Central memory CD4-positive, alpha-beta T cell (primary cell): ENCODE measurements around the gene ARMC2.

Experiments
- DNase-seq: peaks from one replicate; pipeline ENCODE4 v3.0.0; 2022

The ARMC2 gene

GRCh38 chr6:108996208-108996607 lies 148.0 kb downstream of the ARMC2 start:
- no peak for DNase-seq

- no peak for DNase-seq
Observed at GRCh38 chr6:108998485-108998884, 150.3 kb downstream of the ARMC2 start.

GRCh38 chr6:108999428-108999827 lies 151.2 kb downstream of the ARMC2 start:
- no peak for DNase-seq

- DNase-seq, result no peak
Observed at GRCh38 chr6:109000289-109000688, 152.1 kb downstream of the ARMC2 start.

- no peak for DNase-seq
Observed at GRCh38 chr6:109001291-109001894, 153.2 kb downstream of the ARMC2 start.

GRCh38 chr6:109002051-109002697 lies 154.0 kb downstream of the ARMC2 start:
- DNase-seq, result no peak

GRCh38 chr6:109002882-109003281 lies 154.7 kb downstream of the ARMC2 start:
- DNase-seq, result no peak

GRCh38 chr6:109006818-109007217 lies 158.6 kb downstream of the ARMC2 start:
- no peak for DNase-seq

- DNase-seq, result no peak
Observed at GRCh38 chr6:109007521-109007920, 159.3 kb downstream of the ARMC2 start.

DNA sequence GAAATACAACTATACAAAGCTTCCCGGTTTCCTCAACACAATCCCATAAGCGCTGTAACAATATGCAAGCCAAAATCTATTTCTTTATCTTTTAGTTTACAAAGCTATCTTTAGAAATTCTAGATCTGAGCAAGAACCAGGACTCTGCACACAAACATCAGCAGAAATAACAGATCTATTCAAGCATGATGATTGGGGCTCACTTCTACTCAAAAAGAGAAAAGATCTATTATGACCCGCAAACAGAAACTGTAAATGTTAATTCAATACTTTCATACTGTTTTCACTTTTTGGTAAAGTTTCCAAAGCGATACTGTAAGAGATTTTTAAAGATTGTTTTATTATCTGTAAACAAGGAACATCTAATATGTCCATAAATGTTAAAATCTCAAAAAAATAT lies 159.8 kb downstream of the ARMC2 start:
- no peak for DNase-seq

- peak; percentile 29 for DNase-seq
Observed at GRCh38 chr6:109008537-109009235, 160.5 kb downstream of the ARMC2 start.

DNA sequence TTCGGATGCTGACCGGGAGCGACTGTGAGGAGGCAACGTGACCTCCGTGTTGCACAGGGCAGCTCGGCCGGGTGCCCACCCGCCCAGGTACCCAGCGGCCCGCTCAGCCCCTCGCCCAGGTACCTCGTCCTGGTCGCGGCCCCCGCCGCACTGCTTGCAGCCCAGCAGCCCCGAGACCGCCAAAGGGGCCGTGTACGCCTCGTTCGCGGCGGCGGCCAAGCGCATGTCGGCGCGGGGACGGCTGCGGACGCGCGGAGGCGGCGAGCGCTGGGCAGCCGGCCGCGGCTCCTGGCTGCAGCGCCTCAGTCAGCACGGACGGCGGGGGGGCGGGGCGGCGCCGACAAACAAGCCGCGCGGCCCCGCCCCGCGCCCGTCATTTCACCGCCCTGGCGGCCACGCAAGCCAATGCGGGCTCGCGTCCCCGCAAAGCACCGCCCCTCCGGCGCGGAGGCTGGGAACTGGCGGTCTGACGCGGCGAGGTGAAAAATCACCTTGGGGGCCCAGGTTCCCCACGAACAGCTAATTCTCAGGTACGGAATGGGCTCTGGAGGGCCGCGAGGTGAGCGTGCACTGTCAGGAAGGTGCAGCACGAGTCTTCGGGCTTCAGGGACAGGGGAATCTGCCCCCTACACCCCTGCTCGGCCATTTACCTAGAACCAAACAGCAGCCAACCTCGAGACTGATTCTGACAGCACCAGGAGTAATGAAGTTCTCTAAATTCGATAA lies 161.2 kb downstream of the ARMC2 start:
- peak; percentile 90 for DNase-seq

DNA sequence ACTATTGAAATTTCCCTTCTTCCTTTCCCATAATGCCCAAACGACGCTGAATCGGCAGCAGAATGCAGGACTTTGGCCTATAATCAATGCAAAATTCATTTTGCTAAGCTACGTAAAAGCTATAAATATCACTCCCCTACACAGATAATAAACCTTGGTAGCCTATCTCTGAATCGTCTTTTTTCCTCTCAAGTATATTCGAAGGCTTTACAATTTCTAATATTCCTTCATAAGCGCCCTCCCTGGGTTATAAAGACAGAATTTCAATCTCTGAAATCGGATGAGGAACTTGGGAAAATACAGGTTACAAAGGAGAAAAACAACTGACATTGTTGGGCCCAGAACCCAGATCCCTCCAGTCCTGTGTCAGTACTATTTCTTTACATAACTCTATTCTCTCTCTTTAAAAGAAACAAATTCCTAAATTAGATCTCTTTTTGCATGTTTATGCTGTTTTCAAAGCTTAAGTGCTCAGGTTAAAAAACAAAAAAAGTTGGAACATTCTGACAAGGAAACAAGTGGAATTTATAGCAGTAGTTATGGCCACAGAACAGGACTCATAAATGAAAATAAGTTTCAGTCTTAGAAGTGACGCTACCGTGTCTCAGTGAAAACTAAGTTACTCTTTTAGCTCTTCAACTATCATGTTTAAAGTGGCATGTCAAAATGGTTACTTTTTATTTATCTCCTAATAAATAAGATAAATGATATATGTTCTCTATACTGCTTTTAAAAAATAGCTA lies 161.9 kb downstream of the ARMC2 start:
- no peak for DNase-seq

DNA sequence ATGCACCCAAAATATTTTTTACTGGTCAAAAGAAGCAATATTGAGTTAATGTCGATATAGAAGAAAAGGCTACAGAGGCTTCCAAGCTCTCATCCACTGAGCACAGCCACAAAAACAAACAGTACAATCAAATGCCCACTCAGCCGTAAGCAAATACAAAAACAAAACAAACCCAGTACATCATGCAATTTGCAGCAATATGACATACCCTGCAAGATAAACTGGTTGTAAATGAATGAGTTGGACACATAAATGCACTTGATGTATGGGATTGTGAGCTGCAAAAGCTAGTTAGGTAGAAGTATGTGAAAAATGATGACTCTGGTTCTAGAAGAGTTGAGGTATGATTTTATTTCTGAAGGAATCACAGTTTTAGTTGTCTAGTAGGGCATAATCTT lies 162.5 kb downstream of the ARMC2 start:
- no peak for DNase-seq

DNA sequence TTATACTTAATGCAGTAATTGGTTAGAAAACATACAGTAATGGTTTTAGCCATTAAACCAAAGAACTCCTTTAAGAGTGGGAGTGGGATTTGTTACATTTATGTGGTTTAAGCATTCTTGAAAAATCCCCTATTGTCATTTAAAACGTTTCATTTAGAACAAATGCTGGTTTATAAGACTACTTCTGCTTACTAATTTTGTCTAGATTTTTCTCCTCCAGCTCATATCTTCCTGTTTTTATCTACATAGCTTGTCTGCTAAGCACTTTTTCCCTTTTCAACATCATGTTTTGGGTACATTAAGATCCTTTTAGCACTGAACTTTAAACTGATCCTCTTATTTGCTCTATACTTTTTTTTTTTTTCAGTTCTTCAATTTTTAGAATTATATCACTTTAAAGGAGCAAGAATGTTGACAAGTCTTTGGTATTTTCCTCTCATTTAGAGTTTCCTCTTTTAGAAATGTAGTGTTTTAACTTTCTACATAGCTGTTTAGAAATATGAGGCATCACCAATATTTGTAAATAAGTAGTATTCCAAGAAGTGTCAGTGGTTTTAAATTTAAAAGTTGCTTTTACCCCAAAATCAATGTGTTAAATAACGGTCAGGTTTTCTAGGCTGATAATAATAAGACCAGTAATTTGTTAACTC lies 165.6 kb downstream of the ARMC2 start:
- no peak for DNase-seq

GRCh38 chr6:109014606-109015005 lies 166.4 kb downstream of the ARMC2 start:
- DNase-seq, result no peak

GRCh38 chr6:109015176-109015575 lies 167.0 kb downstream of the ARMC2 start:
- DNase-seq, result no peak

GRCh38 chr6:109019911-109020310 lies 171.7 kb downstream of the ARMC2 start:
- peak; percentile 66 for DNase-seq

DNA sequence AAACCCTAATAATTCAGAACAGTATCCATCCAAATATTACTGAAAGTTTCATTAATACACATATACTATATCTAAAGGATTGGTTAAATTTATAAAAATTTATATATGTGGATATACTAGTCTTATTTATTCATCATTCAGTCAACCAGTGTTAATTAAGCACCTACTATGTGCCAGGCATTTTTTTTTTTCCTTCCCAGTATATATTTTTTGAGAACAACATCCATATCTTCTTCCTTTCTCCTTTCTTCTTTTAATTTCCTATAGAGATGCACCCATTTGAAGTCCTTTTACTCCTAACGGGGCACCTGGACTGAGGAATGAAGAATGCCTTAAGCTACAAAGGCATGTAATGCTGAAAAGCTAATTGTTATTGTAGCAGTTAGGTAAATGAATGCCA lies 173.6 kb downstream of the ARMC2 start:
- no peak for DNase-seq

- no peak for DNase-seq
Observed at GRCh38 chr6:109023356-109023925, 175.2 kb downstream of the ARMC2 start.
